ENCODE measurements around the gene HTR1A.

Gene HTR1A

GRCh38 chr5:63962279-63962678, at the start of gene HTR1A:
Gene HTR1A, minus strand, starts transcription at chr5:63962445. Its CDS starts 726 bp downstream, at chr5:63961719.
- no peak for DNase-seq (ENCODE audit: low read depth in 2 of 2)

GRCh38 chr5:64003966-64004365, 41.7 kb upstream of the HTR1A start:
- DNase-seq (ENCODE audit: low read depth in 2 of 2): no peak

- DNase-seq (ENCODE audit: low read depth in 2 of 2): no peak
These were observed 37.9 kb upstream of the HTR1A start for GRCh38 chr5:64000096-64000495.

- no peak for DNase-seq (ENCODE audit: low read depth in 2 of 2)
These were observed 24.8 kb upstream of the HTR1A start for GRCh38 chr5:63987053-63987452.

- DNase-seq (ENCODE audit: low read depth in 2 of 2): no peak
These were observed 19.6 kb upstream of the HTR1A start for GRCh38 chr5:63981864-63982263.

DNA sequence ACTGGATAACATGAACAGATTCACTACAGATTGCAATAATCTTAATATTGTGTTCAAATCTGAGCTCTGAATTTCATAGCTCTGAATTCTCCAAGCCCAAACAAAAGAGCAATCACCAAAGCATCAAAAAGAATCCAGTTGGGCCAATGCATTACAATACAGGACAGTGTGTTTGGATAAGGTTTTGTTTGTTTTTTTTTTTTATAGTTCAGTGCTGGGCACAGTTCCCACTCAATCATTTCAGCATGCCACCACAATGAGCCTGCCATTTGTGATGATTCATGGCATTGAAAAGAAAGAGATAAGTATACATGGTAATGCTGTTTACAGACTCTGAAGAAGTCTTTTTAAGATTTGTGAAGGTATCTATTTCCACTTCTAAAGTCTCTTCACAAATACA, 1.7 kb upstream of the HTR1A start:
- no peak for DNase-seq (ENCODE audit: low read depth in 2 of 2)

- DNase-seq (ENCODE audit: low read depth in 2 of 2): peak in 1 of 2 donors; percentile 3
These were observed 963 bp upstream of the HTR1A start for GRCh38 chr5:63963080-63963735.

DNA sequence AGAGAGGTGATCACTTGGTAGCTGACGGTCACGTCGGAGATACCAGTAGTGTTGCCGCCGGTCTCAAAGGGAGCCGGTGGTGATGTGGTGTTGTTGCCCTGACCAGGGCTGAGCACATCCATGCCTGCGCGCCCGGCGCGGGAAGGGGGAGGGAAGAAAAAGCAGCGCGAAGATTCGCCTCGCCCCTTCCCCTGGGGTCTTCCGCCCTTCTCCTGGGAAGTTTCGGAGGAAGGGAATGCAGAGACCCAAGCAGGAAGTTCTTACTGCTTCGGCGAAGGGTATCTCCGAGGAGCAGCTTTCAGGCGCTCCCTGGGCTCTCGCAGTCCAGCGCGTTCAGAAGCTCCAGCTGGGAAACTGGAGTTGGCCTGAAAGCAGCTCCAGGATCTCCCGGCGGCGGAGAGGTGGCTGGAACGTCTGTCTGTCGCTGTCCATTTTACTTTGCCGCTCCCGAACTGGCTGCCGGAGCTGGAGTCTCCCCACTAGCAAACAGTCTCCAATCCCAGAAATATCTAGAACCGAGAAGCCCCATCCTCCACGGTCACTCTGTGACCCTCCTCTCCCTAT, 565 bp downstream of the HTR1A start:
- no peak for DNase-seq (ENCODE audit: low read depth in 2 of 2)

DNA sequence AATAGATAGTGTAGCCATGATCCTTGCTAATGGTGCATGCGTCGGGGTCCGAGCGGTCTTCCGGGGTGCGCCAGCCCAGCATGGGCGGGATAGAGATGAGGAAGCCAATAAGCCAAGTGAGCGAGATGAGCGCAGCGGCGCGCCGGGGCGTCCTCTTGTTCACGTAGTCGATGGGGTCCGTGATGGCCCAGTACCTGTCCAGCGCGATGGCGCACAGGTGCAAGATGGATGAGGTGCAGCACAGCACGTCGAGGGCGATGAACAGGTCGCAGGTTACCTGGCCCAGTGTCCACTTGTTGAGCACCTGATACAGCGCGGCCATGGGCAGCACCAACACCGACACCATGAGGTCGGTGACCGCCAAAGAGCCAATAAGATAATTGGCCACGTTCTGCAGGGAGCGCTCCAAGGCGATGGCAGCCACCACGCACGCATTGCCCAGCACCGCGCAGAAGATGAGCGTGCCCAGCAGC, 1.1 kb downstream of the HTR1A start:
- DNase-seq (ENCODE audit: low read depth in 2 of 2): no peak

GRCh38 chr5:63960646-63961045, 1.6 kb downstream of the HTR1A start:
- DNase-seq (ENCODE audit: low read depth in 2 of 2): no peak

DNA sequence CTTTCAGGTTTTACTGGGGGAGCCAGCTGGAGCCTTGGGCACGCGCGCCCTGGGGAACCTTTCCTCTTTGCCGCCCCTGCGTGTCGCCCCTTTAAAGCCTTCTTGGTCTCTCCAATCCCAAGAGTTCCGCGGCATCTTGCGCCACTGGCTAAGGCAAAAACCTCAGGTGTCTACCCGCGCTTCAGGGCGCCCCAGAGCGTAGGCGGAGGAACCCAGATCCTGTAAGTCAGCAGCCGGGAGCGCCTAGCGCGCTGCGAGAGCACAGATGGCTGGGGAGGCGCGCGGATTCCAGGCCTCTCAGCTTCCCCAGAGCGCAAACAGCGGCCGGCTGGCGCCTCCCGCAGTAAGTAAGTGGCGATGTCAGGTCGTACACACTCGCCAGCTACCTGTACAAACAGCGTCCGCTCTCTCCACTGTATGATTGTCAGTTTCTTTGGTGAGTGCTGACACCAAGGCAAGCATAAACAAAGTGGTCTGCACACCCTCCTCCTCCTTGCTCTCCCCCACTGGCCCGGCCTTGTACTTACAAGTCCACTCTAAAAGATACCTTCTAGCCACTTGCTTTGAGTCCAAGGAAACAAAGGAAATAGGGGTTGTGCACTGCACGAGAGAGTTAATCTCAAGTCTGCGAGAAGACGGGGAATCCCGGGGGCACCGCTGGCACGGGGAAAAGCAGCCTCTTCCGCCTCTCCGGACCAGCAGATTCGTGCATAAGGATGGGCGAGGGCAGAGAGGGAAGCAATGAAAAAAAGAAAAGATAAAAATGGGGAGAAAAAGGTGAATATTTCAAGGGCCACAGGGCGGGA, 2.9 kb downstream of the HTR1A start:
- DNase-seq (ENCODE audit: low read depth in 2 of 2): no peak

GRCh38 chr5:63958654-63959053, 3.6 kb downstream of the HTR1A start:
- no peak for DNase-seq (ENCODE audit: low read depth in 2 of 2)

GRCh38 chr5:63957617-63958016, 4.6 kb downstream of the HTR1A start:
- no peak for DNase-seq (ENCODE audit: low read depth in 2 of 2)

GRCh38 chr5:63953217-63953616, 9.0 kb downstream of the HTR1A start:
- no peak for DNase-seq (ENCODE audit: low read depth in 2 of 2)

- DNase-seq (ENCODE audit: low read depth in 2 of 2): no peak
These were observed 27.1 kb downstream of the HTR1A start for GRCh38 chr5:63935103-63935502.

DNA sequence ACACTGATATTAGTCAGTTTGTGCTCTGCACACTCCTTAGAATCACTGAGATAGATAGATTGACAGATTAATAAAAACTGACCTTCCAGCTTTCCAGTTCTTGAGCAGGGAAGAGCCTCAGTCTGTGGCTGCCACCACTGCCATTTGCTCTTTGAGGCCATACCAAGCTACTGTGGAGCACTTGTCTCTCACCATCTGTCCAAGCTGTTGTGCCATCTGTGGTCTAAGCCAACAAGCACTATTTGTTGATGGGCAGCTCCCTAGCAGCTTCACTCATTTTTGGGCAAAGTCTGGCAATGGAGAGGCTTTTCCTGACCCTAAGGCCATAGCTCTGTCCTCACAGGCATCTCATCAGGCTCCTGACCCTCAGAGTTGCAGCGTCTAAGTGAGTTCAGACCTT, 30.4 kb downstream of the HTR1A start:
- DNase-seq (ENCODE audit: low read depth in 2 of 2): no peak

GRCh38 chr5:63928451-63928850, 33.8 kb downstream of the HTR1A start:
- DNase-seq (ENCODE audit: low read depth in 2 of 2): no peak

- DNase-seq (ENCODE audit: low read depth in 2 of 2): no peak
These were observed 38.3 kb downstream of the HTR1A start for GRCh38 chr5:63923914-63924313.

GRCh38 chr5:63919763-63920478, 42.3 kb downstream of the HTR1A start:
- no peak for DNase-seq (ENCODE audit: low read depth in 2 of 2)

DNA sequence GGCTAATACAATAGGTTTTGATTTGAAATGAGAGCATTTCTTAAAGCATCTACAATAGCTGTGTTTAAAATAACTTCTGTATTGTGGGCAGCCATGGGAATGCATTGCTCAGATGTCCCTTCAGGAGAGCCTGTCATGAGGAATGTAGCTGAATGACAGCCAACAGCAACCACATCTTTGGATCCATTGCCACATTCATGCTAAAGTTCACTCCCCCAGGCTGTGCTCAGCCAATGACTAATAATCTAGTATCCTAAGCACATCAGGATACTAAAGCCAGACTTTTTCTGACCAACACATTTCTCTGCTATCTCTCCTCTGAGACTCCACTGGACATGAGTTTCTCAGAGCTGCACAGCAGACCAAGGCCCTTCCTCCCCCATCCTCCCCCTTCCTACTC, 45.5 kb downstream of the HTR1A start:
- no peak for DNase-seq (ENCODE audit: low read depth in 2 of 2)

DNA sequence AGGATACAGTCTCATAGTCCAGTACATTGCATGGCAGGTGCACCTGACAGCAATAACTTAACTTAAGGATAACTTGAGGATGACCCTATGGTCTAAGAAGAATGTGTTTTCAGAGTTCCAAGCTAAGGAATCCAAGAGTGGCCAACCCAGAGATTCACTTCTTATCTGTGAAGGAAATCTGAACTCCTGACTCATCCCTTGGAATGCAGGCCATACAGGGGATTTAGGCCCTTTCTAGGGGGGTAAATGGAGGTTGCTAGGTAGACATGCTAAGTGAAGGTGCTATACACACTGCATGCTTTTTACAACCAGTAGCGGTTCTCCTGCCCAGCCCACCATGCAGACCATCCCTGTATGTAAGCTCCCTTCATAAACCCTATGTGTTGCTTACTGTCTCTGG, 50.4 kb downstream of the HTR1A start:
- no peak for DNase-seq (ENCODE audit: low read depth in 2 of 2)
